ENCODE measurements around the gene TSPAN13.
"Not testable (repeated sequence)": the region's sequence is repeated elsewhere in the genome, so short reads cannot be mapped to it uniquely, and the experiment has no call there.

Gene TSPAN13

GRCh38 chr7:16765436-16765859, 11.9 kb downstream of the TSPAN13 start:
- H3F3A ChIP-seq (ENCODE audit: insufficient read depth, low read length): no peaks in the 10 kb centered on the region
- no peak overlapping the region for H3K9ac ChIP-seq (ENCODE audit: low read length)
- no peak overlapping the region for H3K4me2 ChIP-seq (ENCODE audit: low read depth, low read length)
- H3K9me2 ChIP-seq (replicated peaks; ENCODE audit: insufficient read depth, low read length): no peaks in the 10 kb centered on the region
- no peaks in the 10 kb centered on the region for H3K9me3 ChIP-seq (replicated peaks; ENCODE audit: insufficient read depth, low read length)
- DNase-seq: no peak
- H3K27me3 ChIP-seq (replicated peaks; ENCODE audit: insufficient read depth, low read length): no peaks in the 10 kb centered on the region
- no peak overlapping the region for H3K4me3 ChIP-seq (ENCODE audit: low read length)
- H3K4me1 ChIP-seq (ENCODE audit: low read length): no peaks in the 10 kb centered on the region
- TF ChIP-seq EZH2phosphoT487 (IDR thresholded peaks at IDR 0.05; ENCODE audit: low read length): no peak
- no peak for TF ChIP-seq CTCF (IDR thresholded peaks at IDR 0.05; ENCODE audit: low read length)
- TF ChIP-seq EZH2 (optimal IDR thresholded peaks at IDR 0.05; ENCODE audit: low read depth, low read length): no peak
- H3K36me3 ChIP-seq (replicated peaks; ENCODE audit: insufficient read depth, low read length): no peaks in the 10 kb centered on the region
- H3K27ac ChIP-seq (ENCODE audit: low read length): no peak overlapping the region
- H3K79me2 ChIP-seq (ENCODE audit: low read length): no peaks in the 10 kb centered on the region
- H4K20me1 ChIP-seq (ENCODE audit: insufficient read depth, low read length): no peaks in the 10 kb centered on the region
- H2AFZ ChIP-seq (ENCODE audit: low read length): no peak overlapping the region

- H2AFZ ChIP-seq (ENCODE audit: low read length); H3K27ac ChIP-seq (ENCODE audit: low read length); H3F3A ChIP-seq (ENCODE audit: insufficient read depth, low read length); H3K79me2 ChIP-seq (ENCODE audit: low read length); H3K9ac ChIP-seq (ENCODE audit: low read length); H4K20me1 ChIP-seq (ENCODE audit: insufficient read depth, low read length); H3K4me3 ChIP-seq (ENCODE audit: low read length); H3K36me3 ChIP-seq (replicated peaks; ENCODE audit: insufficient read depth, low read length); H3K9me2 ChIP-seq (replicated peaks; ENCODE audit: insufficient read depth, low read length); DNase-seq; H3K27me3 ChIP-seq (replicated peaks; ENCODE audit: insufficient read depth, low read length); H3K9me3 ChIP-seq (replicated peaks; ENCODE audit: insufficient read depth, low read length); H3K4me2 ChIP-seq (ENCODE audit: low read depth, low read length); H3K4me1 ChIP-seq (ENCODE audit: low read length): not testable (repeated sequence)
Observed at GRCh38 chr7:16769994-16770393, 16.4 kb downstream of the TSPAN13 start.

- H3K4me3 ChIP-seq (ENCODE audit: low read length): no peak overlapping the region
- no peak overlapping the region for H2AFZ ChIP-seq (ENCODE audit: low read length)
- H3K79me2 ChIP-seq (ENCODE audit: low read length): no peaks in the 10 kb centered on the region
- H3K27me3 ChIP-seq (replicated peaks; ENCODE audit: insufficient read depth, low read length): no peaks in the 10 kb centered on the region
- H3K9ac ChIP-seq (ENCODE audit: low read length): no peak overlapping the region
- H3K9me3 ChIP-seq (replicated peaks; ENCODE audit: insufficient read depth, low read length): no peaks in the 10 kb centered on the region
- H3K4me1 ChIP-seq (ENCODE audit: low read length): no peaks in the 10 kb centered on the region
- H3K9me2 ChIP-seq (replicated peaks; ENCODE audit: insufficient read depth, low read length): no peaks in the 10 kb centered on the region
- H4K20me1 ChIP-seq (ENCODE audit: insufficient read depth, low read length): no peaks in the 10 kb centered on the region
- no peak overlapping the region for H3K4me2 ChIP-seq (ENCODE audit: low read depth, low read length)
- no peak for DNase-seq
- H3K36me3 ChIP-seq (replicated peaks; ENCODE audit: insufficient read depth, low read length): no peaks in the 10 kb centered on the region
- no peak overlapping the region for H3K27ac ChIP-seq (ENCODE audit: low read length)
- no peaks in the 10 kb centered on the region for H3F3A ChIP-seq (ENCODE audit: insufficient read depth, low read length)
- TF ChIP-seq CTCF (IDR thresholded peaks at IDR 0.05; ENCODE audit: low read length) (no peak), EZH2 (optimal IDR thresholded peaks at IDR 0.05; ENCODE audit: low read depth, low read length) (no peak), EZH2phosphoT487 (IDR thresholded peaks at IDR 0.05; ENCODE audit: low read length) (no peak)
Observed at GRCh38 chr7:16770657-16771329, 17.2 kb downstream of the TSPAN13 start.

GRCh38 chr7:16773326-16773725, 19.8 kb downstream of the TSPAN13 start:
- H3K36me3 ChIP-seq (replicated peaks; ENCODE audit: insufficient read depth, low read length): no peaks in the 10 kb centered on the region
- no peaks in the 10 kb centered on the region for H3K79me2 ChIP-seq (ENCODE audit: low read length)
- no peaks in the 10 kb centered on the region for H3K4me1 ChIP-seq (ENCODE audit: low read length)
- H3K9me2 ChIP-seq (replicated peaks; ENCODE audit: insufficient read depth, low read length): no peaks in the 10 kb centered on the region
- no peak overlapping the region for H3K4me3 ChIP-seq (ENCODE audit: low read length)
- H3K9me3 ChIP-seq (replicated peaks; ENCODE audit: insufficient read depth, low read length): no peaks in the 10 kb centered on the region
- H3F3A ChIP-seq (ENCODE audit: insufficient read depth, low read length): no peaks in the 10 kb centered on the region
- no peaks in the 10 kb centered on the region for H3K27me3 ChIP-seq (replicated peaks; ENCODE audit: insufficient read depth, low read length)
- no peak overlapping the region for H3K4me2 ChIP-seq (ENCODE audit: low read depth, low read length)
- no peak overlapping the region for H3K9ac ChIP-seq (ENCODE audit: low read length)
- TF ChIP-seq EZH2 (optimal IDR thresholded peaks at IDR 0.05; ENCODE audit: low read depth, low read length): no peak
- TF ChIP-seq EZH2phosphoT487 (IDR thresholded peaks at IDR 0.05; ENCODE audit: low read length): no peak
- no peaks in the 10 kb centered on the region for H4K20me1 ChIP-seq (ENCODE audit: insufficient read depth, low read length)
- H2AFZ ChIP-seq (ENCODE audit: low read length): no peak overlapping the region
- no peak overlapping the region for H3K27ac ChIP-seq (ENCODE audit: low read length)
- no peak for DNase-seq

Data from MM.1S (cell line).